Panc1 (cell line): Measurements from ENCODE around the gene CELF2.

Source experiments
- TF ChIP-seq, protein P1 (sequence below): fragments of 450-650 bp; IDR thresholded peaks from 2 replicates; pipeline ENCODE4 v1.5.1; 2017; ENCODE audit warnings: mild to moderate bottlenecking
- TF ChIP-seq, protein P2 (sequence below), 2 experiments: IDR thresholded peaks; 2 replicates each; pipeline ENCODE4 v1.6.1; 2011 to 2012; ENCODE audit warnings: low read depth in 2 of 2, control low read depth in 1 of 2, low read length in 1 of 2, mild to moderate bottlenecking in 1 of 2, moderate library complexity in 1 of 2; ENCODE audit not compliant: insufficient read depth in 1 of 2

DNA sequence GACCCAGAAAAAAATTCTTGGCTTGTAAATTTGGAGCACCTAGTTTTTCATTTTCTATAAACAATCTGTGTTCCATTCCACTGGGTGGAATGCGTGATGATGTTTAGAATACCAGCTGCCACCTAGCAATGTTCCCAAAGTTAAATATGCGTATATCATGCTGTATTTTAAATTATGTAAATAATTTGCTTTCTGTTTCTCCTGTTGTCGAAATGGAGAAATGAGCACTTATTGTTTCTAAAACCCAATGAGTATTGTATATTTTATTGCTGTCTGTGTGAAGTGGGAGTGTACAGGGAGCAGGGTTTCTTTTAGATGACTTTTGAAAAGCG is 49.4 kb upstream of the CELF2 start:
- TF ChIP-seq, protein P1, sequence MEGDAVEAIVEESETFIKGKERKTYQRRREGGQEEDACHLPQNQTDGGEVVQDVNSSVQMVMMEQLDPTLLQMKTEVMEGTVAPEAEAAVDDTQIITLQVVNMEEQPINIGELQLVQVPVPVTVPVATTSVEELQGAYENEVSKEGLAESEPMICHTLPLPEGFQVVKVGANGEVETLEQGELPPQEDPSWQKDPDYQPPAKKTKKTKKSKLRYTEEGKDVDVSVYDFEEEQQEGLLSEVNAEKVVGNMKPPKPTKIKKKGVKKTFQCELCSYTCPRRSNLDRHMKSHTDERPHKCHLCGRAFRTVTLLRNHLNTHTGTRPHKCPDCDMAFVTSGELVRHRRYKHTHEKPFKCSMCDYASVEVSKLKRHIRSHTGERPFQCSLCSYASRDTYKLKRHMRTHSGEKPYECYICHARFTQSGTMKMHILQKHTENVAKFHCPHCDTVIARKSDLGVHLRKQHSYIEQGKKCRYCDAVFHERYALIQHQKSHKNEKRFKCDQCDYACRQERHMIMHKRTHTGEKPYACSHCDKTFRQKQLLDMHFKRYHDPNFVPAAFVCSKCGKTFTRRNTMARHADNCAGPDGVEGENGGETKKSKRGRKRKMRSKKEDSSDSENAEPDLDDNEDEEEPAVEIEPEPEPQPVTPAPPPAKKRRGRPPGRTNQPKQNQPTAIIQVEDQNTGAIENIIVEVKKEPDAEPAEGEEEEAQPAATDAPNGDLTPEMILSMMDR: no peak
- TF ChIP-seq, protein P2, sequence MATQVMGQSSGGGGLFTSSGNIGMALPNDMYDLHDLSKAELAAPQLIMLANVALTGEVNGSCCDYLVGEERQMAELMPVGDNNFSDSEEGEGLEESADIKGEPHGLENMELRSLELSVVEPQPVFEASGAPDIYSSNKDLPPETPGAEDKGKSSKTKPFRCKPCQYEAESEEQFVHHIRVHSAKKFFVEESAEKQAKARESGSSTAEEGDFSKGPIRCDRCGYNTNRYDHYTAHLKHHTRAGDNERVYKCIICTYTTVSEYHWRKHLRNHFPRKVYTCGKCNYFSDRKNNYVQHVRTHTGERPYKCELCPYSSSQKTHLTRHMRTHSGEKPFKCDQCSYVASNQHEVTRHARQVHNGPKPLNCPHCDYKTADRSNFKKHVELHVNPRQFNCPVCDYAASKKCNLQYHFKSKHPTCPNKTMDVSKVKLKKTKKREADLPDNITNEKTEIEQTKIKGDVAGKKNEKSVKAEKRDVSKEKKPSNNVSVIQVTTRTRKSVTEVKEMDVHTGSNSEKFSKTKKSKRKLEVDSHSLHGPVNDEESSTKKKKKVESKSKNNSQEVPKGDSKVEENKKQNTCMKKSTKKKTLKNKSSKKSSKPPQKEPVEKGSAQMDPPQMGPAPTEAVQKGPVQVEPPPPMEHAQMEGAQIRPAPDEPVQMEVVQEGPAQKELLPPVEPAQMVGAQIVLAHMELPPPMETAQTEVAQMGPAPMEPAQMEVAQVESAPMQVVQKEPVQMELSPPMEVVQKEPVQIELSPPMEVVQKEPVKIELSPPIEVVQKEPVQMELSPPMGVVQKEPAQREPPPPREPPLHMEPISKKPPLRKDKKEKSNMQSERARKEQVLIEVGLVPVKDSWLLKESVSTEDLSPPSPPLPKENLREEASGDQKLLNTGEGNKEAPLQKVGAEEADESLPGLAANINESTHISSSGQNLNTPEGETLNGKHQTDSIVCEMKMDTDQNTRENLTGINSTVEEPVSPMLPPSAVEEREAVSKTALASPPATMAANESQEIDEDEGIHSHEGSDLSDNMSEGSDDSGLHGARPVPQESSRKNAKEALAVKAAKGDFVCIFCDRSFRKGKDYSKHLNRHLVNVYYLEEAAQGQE (IDR thresholded peaks at IDR 0.05; ENCODE audit: insufficient read depth in 1 of 2, low read depth in 2 of 2, low read length in 1 of 2): no peak
